GM13977 (cell line): Measurements from ENCODE around the gene NME2.

Source experiments
- DNase-seq: peaks from one replicate; pipeline ENCODE4 v3.0.0; 2012; ENCODE audit warnings: low spot score
- in situ Hi-C: fragments of 300-500 bp; cut with MboI; formaldehyde crosslinking; loops from one replicate; pipeline ENCODE4 v1.12.0; 2022; ENCODE audit warnings: low sequenced_read_pairs, low pct_unique_long_range_greater_than_20kb, mixed read lengths, inconsistent platforms; ENCODE audit not compliant: unreplicated experiment
- TF ChIP-seq, protein P1 (sequence below): IDR thresholded peaks from 2 replicates; pipeline ENCODE4 v1.5.1; 2012; ENCODE audit warnings: mild to moderate bottlenecking, control low read depth; ENCODE audit not compliant: insufficient read depth; ENCODE audit errors: extremely low read depth, missing control alignments

NME2 gene

DNA sequence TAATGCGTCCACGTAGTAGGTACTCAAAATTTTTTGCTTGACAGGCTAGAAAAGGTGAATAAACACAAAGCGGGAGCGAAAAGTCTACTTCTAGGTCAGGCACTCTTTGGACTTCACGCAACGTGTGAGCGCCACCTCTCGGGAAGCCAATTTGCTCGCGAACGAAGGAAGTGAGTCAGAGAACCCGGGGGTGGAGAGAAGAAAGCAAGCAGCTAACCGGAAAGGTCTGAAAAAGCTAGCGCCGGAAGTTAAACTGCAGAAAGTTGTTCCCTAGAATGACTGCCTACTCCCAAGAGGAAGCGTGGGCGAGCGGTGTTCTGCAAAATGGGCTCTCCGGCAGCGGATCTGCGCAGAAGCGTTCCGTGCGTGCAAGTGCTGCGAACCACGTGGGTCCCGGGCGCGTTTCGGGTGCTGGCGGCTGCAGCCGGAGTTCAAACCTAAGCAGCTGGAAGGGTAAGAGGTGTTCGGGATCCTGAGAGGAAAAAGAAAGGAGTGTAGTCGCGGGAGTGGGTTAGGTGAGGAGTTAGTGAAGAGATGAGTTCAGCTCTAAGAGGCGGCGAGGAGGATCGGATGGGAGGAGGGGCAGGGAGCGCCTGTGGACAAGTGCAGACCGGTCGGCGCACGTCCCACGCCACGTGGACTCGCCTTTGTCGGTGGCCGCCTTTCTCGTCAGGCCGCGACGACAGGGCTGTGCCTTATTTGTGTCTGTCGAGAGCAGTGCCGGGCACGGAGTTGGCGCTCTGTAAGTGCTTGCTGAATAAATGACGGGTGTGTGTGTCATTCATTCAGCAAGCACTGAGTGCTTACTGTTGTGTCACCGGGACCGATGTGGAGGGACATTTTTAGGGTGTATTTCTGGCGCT lies 12.8 kb upstream of the NME2 start, which contains the start of gene NME1:
NME1 (plus strand) TSS at position 350 of the 863 bp plus-strand sequence. CDS start 2,096 bp downstream, outside the sequence.
- in situ Hi-C loops, result loop anchor here (10.0 kb wide), 1 partner anchor 149 kb away; no protein-coding TSS in a partner anchor
- peak; percentile 93 for DNase-seq
- TF ChIP-seq, protein P1, sequence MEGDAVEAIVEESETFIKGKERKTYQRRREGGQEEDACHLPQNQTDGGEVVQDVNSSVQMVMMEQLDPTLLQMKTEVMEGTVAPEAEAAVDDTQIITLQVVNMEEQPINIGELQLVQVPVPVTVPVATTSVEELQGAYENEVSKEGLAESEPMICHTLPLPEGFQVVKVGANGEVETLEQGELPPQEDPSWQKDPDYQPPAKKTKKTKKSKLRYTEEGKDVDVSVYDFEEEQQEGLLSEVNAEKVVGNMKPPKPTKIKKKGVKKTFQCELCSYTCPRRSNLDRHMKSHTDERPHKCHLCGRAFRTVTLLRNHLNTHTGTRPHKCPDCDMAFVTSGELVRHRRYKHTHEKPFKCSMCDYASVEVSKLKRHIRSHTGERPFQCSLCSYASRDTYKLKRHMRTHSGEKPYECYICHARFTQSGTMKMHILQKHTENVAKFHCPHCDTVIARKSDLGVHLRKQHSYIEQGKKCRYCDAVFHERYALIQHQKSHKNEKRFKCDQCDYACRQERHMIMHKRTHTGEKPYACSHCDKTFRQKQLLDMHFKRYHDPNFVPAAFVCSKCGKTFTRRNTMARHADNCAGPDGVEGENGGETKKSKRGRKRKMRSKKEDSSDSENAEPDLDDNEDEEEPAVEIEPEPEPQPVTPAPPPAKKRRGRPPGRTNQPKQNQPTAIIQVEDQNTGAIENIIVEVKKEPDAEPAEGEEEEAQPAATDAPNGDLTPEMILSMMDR, result peak; percentile 90

DNA sequence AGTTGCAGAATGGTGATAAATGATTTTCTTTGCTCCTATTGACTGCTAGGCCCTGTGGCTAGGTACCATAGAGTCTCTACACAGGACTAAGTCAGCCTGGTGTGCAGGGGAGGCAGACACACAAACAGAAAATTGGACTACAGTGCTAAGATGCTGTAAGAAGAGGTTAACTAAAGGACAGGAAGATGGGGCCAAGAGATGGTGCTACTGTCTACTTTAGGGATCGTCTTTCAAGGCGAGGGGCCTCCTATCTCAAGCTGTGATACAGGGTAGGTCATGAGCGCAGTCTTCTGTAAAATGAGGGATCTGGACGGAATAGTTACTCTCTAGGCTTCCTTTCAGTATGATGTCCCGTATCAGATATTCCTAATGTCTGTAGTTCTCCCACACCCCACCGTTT lies 12.0 kb upstream of the NME2 start:
- no peak for DNase-seq
- in situ Hi-C loops, result loop anchor here (10.0 kb wide), 1 partner anchor 149 kb away; no protein-coding TSS in a partner anchor
- TF ChIP-seq, protein P1, result no peak

DNA sequence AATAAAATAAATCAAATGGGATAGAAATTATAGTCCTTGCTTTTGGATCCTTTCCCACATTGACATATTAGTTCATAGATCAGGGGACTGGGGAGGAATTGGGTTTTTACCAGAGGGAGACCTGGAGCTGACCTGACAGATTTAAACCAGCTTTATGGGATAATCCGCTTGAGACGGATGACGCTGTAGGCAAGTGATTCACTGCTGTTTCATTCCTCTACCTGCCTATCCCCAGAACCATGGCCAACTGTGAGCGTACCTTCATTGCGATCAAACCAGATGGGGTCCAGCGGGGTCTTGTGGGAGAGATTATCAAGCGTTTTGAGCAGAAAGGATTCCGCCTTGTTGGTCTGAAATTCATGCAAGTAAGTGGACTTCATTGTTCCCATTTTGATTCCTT lies 10.8 kb upstream of the NME2 start:
- in situ Hi-C loops, result loop anchor here (10.0 kb wide), 1 partner anchor 151 kb away; no protein-coding TSS in a partner anchor
- DNase-seq, result no peak
- TF ChIP-seq, protein P1, result no peak

DNA sequence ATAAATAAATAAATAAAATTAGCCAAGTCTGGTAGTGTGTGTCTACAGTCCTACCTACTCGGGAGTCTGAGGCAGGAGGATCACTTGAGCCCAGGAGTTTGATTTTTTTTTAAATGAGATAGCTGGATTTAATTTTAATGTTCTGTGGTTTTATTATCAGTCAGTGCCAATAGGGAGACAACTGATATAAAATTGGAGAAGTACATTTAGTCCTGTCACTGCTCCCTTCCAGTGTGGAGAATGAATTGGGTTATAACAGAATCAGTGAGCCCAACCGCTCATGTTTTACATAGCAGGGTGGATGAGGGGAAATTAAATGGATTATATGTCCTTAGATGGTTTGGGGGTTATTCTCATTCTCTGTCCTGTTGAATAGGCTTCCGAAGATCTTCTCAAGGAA lies 6.6 kb upstream of the NME2 start:
- DNase-seq, result no peak
- in situ Hi-C loops, result loop anchor here (10.0 kb wide), 1 partner anchor 155 kb away; no protein-coding TSS in a partner anchor
- TF ChIP-seq, protein P1, result no peak

DNA sequence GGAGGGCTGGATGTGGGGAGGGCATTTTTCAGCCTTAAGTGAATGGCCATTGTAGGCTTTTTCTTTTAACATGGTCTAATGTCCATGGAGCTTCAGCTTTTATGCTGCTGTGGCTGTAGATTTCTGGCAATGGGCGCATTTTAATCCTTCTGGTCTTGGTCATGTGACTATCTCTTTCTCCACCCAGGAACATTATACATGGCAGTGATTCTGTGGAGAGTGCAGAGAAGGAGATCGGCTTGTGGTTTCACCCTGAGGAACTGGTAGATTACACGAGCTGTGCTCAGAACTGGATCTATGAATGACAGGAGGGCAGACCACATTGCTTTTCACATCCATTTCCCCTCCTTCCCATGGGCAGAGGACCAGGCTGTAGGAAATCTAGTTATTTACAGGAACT lies 4.7 kb upstream of the NME2 start:
- in situ Hi-C loops, result no loop called here

DNA sequence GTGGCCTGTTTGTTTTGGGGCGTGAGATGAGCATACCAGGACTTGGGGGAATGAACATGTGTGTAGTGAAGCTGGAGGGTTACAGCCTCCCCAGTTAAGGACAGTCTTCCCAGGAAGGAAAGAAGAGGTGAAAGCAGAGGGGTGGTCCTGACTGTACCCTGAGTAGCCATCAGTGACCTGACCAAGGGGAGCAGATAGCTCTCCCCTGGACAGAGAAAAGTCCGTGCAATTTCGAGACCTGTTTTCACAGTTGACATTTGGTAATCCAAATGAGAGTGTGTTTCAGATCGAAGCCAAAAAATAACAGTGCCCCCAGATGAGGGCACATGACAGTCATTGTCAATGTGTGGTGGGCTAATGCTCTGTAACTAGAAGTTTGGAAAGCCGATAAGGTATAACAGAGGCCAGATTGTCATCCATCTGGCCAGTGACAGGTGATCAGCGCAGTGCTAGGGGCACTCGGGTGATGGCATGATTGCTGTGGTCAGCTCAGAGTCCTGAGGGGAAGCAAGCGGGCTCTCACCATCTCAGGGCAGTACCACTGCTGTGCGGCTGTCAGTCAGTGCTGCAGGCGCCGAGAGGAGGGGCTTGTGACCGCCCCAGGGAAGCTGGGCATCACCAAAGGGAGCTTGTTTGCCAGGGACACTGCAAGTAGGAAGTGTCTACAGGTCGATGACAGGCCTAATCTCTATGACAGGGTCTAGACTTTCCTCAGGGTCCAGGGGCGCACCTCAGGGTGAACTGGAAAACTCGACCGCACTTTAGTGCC lies 1.1 kb upstream of the NME2 start:
- in situ Hi-C loops, result no loop called here
- DNase-seq, result no peak
- TF ChIP-seq, protein P1, result no peak

More for the DNA sequence above, 4.7 kb upstream of the NME2 start:
- no peak for DNase-seq
- TF ChIP-seq, protein P1, result no peak
